Caco-2 (cell line): ENCODE results near the gene MS4A2. TPM values are rescaled to one million over a fixed set of nuclear protein-coding genes. Genes with fewer than 3 reads are reported as not detected.

Experiments
- BruUV-seq: library from RNA; stranded (reverse); fragments of 400-500 nt; replicated peaks from 2 replicates; lab custom pipeline; 2021; lab: Mats Ljungman, UMichigan
- CTCF ChIA-PET: fragments of 300-600 bp; sonication (Branson Sonifier 250); formaldehyde crosslinking; loops from one replicate; lab custom pipeline; 2022; ENCODE audit warnings: antibody characterized with exemption; lab: Charles Lee
- POLR2A ChIA-PET: fragments of 300-600 bp; sonication (Branson Sonifier 250); formaldehyde crosslinking; loops from one replicate; lab custom pipeline; 2022; ENCODE audit warnings: antibody characterized with exemption; lab: Charles Lee
- DNase-seq, 2 experiments: peaks; one replicate each; pipeline versions ENCODE4 v3.0.0 to v3.0.0-alpha.2; 2020 to 2022
- H3K27me3 ChIP-seq: replicated peaks from 2 replicates; pipeline ENCODE4 v1.6.0; 2011; ENCODE audit warnings: low read length; ENCODE audit not compliant: control insufficient read depth, insufficient read depth
- H3K36me3 ChIP-seq: 2 replicates; pipeline ENCODE4 v1.5.1; 2011; ENCODE audit warnings: low read length; ENCODE audit not compliant: control insufficient read depth, insufficient read depth
- H3K4me1 ChIP-seq: fragments of 250-450 bp; sonication (Bioruptor Pico); 2 replicates; pipeline ENCODE4 v1.5.1; 2020; ENCODE audit warnings: mild to moderate bottlenecking
- H3K4me3 ChIP-seq: 2 replicates; pipeline ENCODE4 v1.5.1; 2011; ENCODE audit warnings: low read depth, mild to moderate bottlenecking, control low read depth, low read length
- H3K9me3 ChIP-seq: fragments of 250-450 bp; sonication (Bioruptor Pico); 2 replicates; pipeline ENCODE4 v1.5.1; 2020; ENCODE audit warnings: mild to moderate bottlenecking, moderate library complexity
- H3K27ac Mint-ChIP-seq: one replicate; pipeline ENCODE4 v1.8.0; 2022; ENCODE audit warnings: mixed read lengths; ENCODE audit not compliant: unreplicated experiment
- H3K27me3 Mint-ChIP-seq: one replicate; pipeline ENCODE4 v1.8.0; 2022; ENCODE audit warnings: mixed read lengths; ENCODE audit not compliant: insufficient read depth, unreplicated experiment
- H3K36me3 Mint-ChIP-seq: one replicate; pipeline ENCODE4 v1.8.0; 2022; ENCODE audit warnings: mild to moderate bottlenecking, mixed read lengths; ENCODE audit not compliant: insufficient read depth, unreplicated experiment
- H3K4me1 Mint-ChIP-seq: one replicate; pipeline ENCODE4 v1.8.0; 2022; ENCODE audit warnings: low read depth, mixed read lengths; ENCODE audit not compliant: unreplicated experiment
- H3K4me3 Mint-ChIP-seq: one replicate; pipeline ENCODE4 v1.8.0; 2022; ENCODE audit warnings: mild to moderate bottlenecking, moderate library complexity, mixed read lengths; ENCODE audit not compliant: unreplicated experiment
- H3K9me3 Mint-ChIP-seq: one replicate; pipeline ENCODE4 v1.8.0; 2022; ENCODE audit warnings: mixed read lengths; ENCODE audit not compliant: unreplicated experiment
- intact Hi-C: fragments of 100-400 bp; cut with micrococcal nuclease; formaldehyde crosslinking; loops from one replicate; pipeline ENCODE4 v1.10.0; 2022; ENCODE audit not compliant: unreplicated experiment
- total RNA-seq: library from RNA; stranded (reverse); gene quantifications from 2 replicates; pipeline ENCODE4 v1.2.3, GENCODE V29; 2022
- TF ChIP-seq, protein P1 (sequence below), 2 experiments: fragments of 200-600 bp in 1 of 2; IDR thresholded peaks; 1 replicate in 1 of 2; 2 replicates in 1 of 2; pipeline versions ENCODE4 v1.5.1 to v1.8.0; 2011 to 2022; ENCODE audit warnings: antibody characterized with exemption in 1 of 2, control low read depth in 1 of 2, inconsistent platforms in 1 of 2, low read depth in 1 of 2, low read length in 1 of 2, mild to moderate bottlenecking in 1 of 2, moderate library complexity in 1 of 2; ENCODE audit not compliant: insufficient read depth in 1 of 2, severe bottlenecking in 1 of 2, unreplicated experiment in 1 of 2

MS4A2 gene
- total RNA-seq, 1 experiment from 2014 or later, result not detected

DNA sequence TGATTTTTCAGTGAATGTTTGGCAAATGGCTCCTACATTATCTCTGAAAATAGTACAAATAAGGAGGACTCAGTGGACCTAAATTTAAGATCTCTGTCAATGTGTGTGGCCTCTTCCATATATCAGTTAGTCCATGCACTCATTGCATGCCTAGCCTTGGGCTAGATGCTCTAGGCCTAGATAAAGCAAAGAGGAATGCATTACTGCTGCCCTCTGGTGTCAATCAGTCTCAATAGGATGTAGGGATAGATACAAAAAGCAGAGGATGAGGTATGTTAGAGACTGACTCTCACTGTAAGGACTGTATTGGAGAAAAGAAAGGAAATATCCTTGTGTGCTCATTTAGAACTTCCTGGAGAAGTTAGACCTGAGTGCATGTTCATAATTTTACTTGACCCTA is 42.0 kb downstream of the MS4A2 start:
- intact Hi-C loops, result loop anchor here (1.0 to 10.0 kb wide), 3 partner anchors 166 to 316 kb away; partner anchors contain the start of gene OOSP4A
- CTCF ChIA-PET, result no interaction called here
- DNase-seq, result peak; percentile 65 to 68
- TF ChIP-seq, protein P1, sequence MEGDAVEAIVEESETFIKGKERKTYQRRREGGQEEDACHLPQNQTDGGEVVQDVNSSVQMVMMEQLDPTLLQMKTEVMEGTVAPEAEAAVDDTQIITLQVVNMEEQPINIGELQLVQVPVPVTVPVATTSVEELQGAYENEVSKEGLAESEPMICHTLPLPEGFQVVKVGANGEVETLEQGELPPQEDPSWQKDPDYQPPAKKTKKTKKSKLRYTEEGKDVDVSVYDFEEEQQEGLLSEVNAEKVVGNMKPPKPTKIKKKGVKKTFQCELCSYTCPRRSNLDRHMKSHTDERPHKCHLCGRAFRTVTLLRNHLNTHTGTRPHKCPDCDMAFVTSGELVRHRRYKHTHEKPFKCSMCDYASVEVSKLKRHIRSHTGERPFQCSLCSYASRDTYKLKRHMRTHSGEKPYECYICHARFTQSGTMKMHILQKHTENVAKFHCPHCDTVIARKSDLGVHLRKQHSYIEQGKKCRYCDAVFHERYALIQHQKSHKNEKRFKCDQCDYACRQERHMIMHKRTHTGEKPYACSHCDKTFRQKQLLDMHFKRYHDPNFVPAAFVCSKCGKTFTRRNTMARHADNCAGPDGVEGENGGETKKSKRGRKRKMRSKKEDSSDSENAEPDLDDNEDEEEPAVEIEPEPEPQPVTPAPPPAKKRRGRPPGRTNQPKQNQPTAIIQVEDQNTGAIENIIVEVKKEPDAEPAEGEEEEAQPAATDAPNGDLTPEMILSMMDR (IDR thresholded peaks at IDR 0.05; ENCODE audit: insufficient read depth in 1 of 2, low read depth in 1 of 2, low read length in 1 of 2, severe bottlenecking in 1 of 2, unreplicated experiment in 1 of 2), result peak; percentile 47 to 77
- peaks cover 20% of the 10 kb centered on the region for H3K9me3 Mint-ChIP-seq
- H3K4me3 ChIP-seq, result no peak overlapping the region
- POLR2A ChIA-PET, result no interaction called here
- peaks cover 4% of the 10 kb centered on the region for H3K4me1 Mint-ChIP-seq
- no peak overlapping the region for H3K27ac Mint-ChIP-seq
- H3K4me3 Mint-ChIP-seq, result no peak overlapping the region
- peaks cover 6% of the 10 kb centered on the region; the same call in 1 of the 2 replicates for H3K4me1 ChIP-seq
- no TSS peak for BruUV-seq
- H3K36me3 ChIP-seq, result no peaks in the 10 kb centered on the region
- no peaks in the 10 kb centered on the region for H3K27me3 ChIP-seq
- H3K9me3 ChIP-seq, result peaks cover under 1% of the 10 kb centered on the region; the same call in 1 of the 2 replicates
- H3K27me3 Mint-ChIP-seq, result no peaks in the 10 kb centered on the region
- H3K36me3 Mint-ChIP-seq, result no peaks in the 10 kb centered on the region

DNA sequence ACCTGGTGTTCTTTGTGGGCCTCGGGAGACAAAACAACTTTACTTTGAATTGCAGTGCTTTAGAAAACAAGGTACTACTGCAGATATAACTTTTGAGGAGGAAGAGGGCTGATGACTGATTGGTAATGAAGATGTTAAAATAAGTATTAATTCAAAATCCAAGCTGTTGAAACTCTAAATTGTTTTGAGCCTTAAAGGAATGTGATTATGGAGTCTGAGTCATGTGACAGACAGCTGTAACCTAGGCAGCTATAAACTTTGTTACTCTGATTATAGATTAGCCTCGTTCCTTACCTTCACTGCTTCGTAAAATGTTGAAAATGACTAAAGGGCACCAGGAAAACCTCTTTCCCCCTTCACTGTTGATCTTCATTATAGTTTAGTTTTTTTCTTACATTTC is 43.4 kb downstream of the MS4A2 start:
- POLR2A ChIA-PET, result no interaction called here
- no peaks in the 10 kb centered on the region for H3K4me1 ChIP-seq
- no peak for DNase-seq
- no peaks in the 10 kb centered on the region for H3K36me3 Mint-ChIP-seq
- H3K27me3 Mint-ChIP-seq, result no peaks in the 10 kb centered on the region
- BruUV-seq, result no TSS peak
- H3K27ac Mint-ChIP-seq, result no peak overlapping the region
- no peak overlapping the region for H3K4me3 Mint-ChIP-seq
- H3K4me3 ChIP-seq, result no peak overlapping the region
- CTCF ChIA-PET, result no interaction called here
- H3K9me3 ChIP-seq, result no peaks in the 10 kb centered on the region; the same call in 1 of the 2 replicates
- H3K36me3 ChIP-seq, result no peaks in the 10 kb centered on the region
- intact Hi-C loops, result loop anchor here (2.0 to 10.0 kb wide), 2 partner anchors 167 to 317 kb away; partner anchors contain the start of gene OOSP4A
- no peaks in the 10 kb centered on the region for H3K27me3 ChIP-seq
- no peaks in the 10 kb centered on the region for H3K4me1 Mint-ChIP-seq
- TF ChIP-seq, protein P1 (IDR thresholded peaks at IDR 0.05; ENCODE audit: insufficient read depth in 1 of 2, low read depth in 1 of 2, low read length in 1 of 2, severe bottlenecking in 1 of 2, unreplicated experiment in 1 of 2), result no peak
- H3K9me3 Mint-ChIP-seq, result peaks cover 14% of the 10 kb centered on the region

DNA sequence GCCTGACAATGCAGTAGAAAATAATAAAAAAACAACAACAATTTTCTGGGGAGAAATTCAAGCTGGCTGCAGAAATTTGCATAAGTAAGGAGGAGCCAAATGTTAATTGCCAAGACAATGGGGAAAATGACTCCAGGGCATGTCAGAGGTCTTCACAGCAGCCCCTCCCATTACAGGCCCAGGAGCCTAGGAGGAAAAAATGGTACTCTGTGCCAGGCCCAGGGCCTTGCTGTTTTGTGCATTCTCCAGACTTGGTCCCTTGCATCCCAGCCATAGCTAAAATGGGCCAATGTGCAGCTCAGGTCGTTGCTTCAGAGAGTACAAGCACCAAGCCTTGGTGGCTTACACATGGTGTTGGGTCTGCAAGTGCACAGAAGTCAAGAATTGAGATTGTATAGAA is 45.5 kb downstream of the MS4A2 start:
- H3K27me3 ChIP-seq, result no peaks in the 10 kb centered on the region
- H3K4me1 ChIP-seq, result no peaks in the 10 kb centered on the region
- ChIA-PET CTCF (no interaction called here), POLR2A (no interaction called here)
- no peaks in the 10 kb centered on the region for H3K36me3 ChIP-seq
- Mint-ChIP-seq H3K27ac (no peak overlapping the region), H3K4me1 (no peaks in the 10 kb centered on the region), H3K4me3 (no peak overlapping the region), H3K27me3 (peaks cover 3% of the 10 kb centered on the region), H3K36me3 (no peaks in the 10 kb centered on the region), H3K9me3 (peaks cover 14% of the 10 kb centered on the region)
- TF ChIP-seq, protein P1 (IDR thresholded peaks at IDR 0.05; ENCODE audit: insufficient read depth in 1 of 2, low read depth in 1 of 2, low read length in 1 of 2, severe bottlenecking in 1 of 2, unreplicated experiment in 1 of 2), result no peak
- H3K9me3 ChIP-seq, result no peaks in the 10 kb centered on the region; the same call in 1 of the 2 replicates
- no peak overlapping the region for H3K4me3 ChIP-seq
- DNase-seq, result no peak
- BruUV-seq, result no TSS peak
- intact Hi-C loops, result loop anchor here (10.0 kb wide), 1 partner anchor 169 kb away; the partner anchor contains the start of gene OOSP4A
